ENCODE data around the gene CYP17A1. TPM values are rescaled to one million over a fixed set of nuclear protein-coding genes. Genes with fewer than 3 reads are reported as not detected.

Gene CYP17A1
- polyA plus RNA-seq, 4 donors = 0.10 to 13.4 (median 2.6) TPM

DNA sequence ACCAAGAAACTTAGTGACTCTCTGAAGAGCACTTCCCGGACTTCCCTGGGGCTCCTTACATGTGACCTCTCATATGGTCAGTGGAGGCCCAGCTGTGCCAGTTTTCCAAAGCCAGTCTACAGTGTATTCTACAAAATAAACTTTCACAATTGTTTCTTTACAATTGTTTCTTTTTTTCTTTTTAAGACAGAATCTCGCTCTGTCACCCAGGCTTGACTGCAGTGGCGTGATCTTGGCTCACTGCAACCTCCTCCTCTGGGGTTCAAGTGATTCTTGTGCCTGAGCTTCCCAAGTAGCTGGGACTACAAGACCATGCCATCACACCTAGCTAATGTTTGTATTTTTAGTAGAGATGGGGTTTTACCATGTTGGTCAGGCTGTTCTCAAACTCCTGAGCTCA is 25.9 kb downstream of the CYP17A1 start:
- H3K27ac ChIP-seq (ENCODE audit: low read depth in 1 of 3, low read length in 2 of 3) = no peak overlapping the region
- peaks cover 9 to 62% (median 12%) of the 10 kb centered on the region in 3 donors for H3K36me3 ChIP-seq (ENCODE audit: control insufficient read depth in 3 of 3, insufficient read depth in 2 of 3, low read depth in 1 of 3, low read length in 3 of 3)
- no peaks in the 10 kb centered on the region for H3K9me3 ChIP-seq (ENCODE audit: control insufficient read depth in 2 of 2, insufficient read depth in 1 of 2, low read depth in 1 of 2, low read length in 1 of 2)
- no peaks in the 10 kb centered on the region for H3K27me3 ChIP-seq (ENCODE audit: control insufficient read depth in 3 of 3, insufficient read depth in 3 of 3, low read length in 3 of 3)
- no peak for FAIRE-seq
- 94 to 98% (median 96%) methylated on average over 3 of the region's 3 CpGs for WGBS, 3 donors
- no peak for DNase-seq
- peaks cover 0 to 26% (median 6%) of the 10 kb centered on the region in 3 donors for H3K4me1 ChIP-seq (ENCODE audit: control insufficient read depth in 3 of 3, insufficient read depth in 2 of 3, low read depth in 1 of 3, low read length in 2 of 3)
- no peak overlapping the region for H3K4me3 ChIP-seq (ENCODE audit: low read depth in 1 of 3, low read length in 3 of 3)

DNA sequence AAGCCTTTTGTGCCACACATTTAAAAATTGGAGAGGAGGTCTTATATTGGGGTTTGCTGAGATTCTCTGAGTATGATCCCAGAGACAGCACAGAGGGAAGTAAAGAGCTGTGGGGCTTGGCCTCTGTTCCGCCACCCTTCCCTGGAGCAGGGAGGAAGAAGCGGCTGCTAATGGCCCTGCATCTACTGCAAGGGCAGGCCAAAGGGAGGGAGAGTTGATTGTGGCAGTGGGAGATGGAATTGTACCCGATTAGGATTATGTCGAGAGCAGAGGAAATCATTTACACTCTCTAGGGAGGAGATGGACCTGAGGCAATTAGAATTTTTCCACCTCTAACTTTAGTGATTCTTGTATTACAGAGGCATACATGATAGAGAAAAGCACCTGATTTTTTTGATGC is 28.8 kb downstream of the CYP17A1 start:
- peaks cover 0 to 5% (median 0%) of the 10 kb centered on the region in 3 donors for H3K4me1 ChIP-seq (ENCODE audit: control insufficient read depth in 3 of 3, insufficient read depth in 2 of 3, low read depth in 1 of 3, low read length in 2 of 3)
- no peaks in the 10 kb centered on the region for H3K9me3 ChIP-seq (ENCODE audit: control insufficient read depth in 2 of 2, insufficient read depth in 1 of 2, low read depth in 1 of 2, low read length in 1 of 2)
- no peak overlapping the region for H3K27ac ChIP-seq (ENCODE audit: low read depth in 1 of 3, low read length in 2 of 3)
- H3K4me3 ChIP-seq (ENCODE audit: low read depth in 1 of 3, low read length in 3 of 3) = no peak overlapping the region
- H3K36me3 ChIP-seq (ENCODE audit: control insufficient read depth in 3 of 3, insufficient read depth in 2 of 3, low read depth in 1 of 3, low read length in 3 of 3) = peaks cover 9 to 49% (median 12%) of the 10 kb centered on the region in 3 donors
- DNase-seq (no peak), FAIRE-seq (no peak)
- no peaks in the 10 kb centered on the region for H3K27me3 ChIP-seq (ENCODE audit: control insufficient read depth in 3 of 3, insufficient read depth in 3 of 3, low read length in 3 of 3)
- 75 to 95% (median 83%) methylated on average over 4 of the region's 4 CpGs for WGBS, 3 donors

DNA sequence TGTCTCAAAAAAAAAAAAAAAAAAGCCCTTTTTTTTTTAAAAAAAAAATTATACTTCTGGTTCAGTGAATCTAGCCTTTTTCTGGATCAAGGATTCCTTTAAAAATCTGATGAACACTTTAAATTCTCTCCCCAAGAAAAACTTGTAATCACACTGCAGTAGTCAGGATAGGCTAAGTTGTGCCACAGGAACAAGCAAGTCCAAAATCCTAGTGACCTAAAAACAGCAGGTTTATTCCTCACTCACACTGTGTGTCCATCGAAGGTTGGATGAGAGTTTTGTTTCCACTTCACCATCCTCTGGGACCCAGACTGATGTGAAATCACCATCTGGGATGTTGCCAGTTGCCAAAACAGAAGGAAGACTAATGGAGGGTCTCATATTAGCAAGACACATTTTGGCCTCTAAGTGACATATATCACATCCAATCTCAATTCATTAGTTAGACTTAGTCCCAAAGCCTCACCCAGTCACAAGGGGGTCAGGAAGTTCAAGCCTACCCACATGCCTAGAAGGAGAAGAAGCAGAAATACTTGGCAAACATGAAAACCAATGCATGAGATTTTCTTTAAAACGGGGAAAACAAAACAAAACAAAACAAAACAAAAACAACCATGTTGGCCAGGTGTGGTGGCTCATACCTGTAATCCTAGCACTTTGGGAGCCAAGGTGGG is 32.7 kb downstream of the CYP17A1 start:
- H3K4me1 ChIP-seq (ENCODE audit: control insufficient read depth in 3 of 3, insufficient read depth in 2 of 3, low read depth in 1 of 3, low read length in 2 of 3) = peaks cover 3 to 8% (median 5%) of the 10 kb centered on the region in 3 donors
- H3K27ac ChIP-seq (ENCODE audit: low read depth in 1 of 3, low read length in 2 of 3) = no peak overlapping the region
- no peaks in the 10 kb centered on the region for H3K9me3 ChIP-seq (ENCODE audit: control insufficient read depth in 2 of 2, insufficient read depth in 1 of 2, low read depth in 1 of 2, low read length in 1 of 2)
- no peak for DNase-seq
- H3K27me3 ChIP-seq (ENCODE audit: control insufficient read depth in 3 of 3, insufficient read depth in 3 of 3, low read length in 3 of 3) = no peaks in the 10 kb centered on the region
- no peak overlapping the region for H3K4me3 ChIP-seq (ENCODE audit: low read depth in 1 of 3, low read length in 3 of 3)
- FAIRE-seq = no peak
- peaks cover 0 to 36% (median 4%) of the 10 kb centered on the region in 3 donors for H3K36me3 ChIP-seq (ENCODE audit: control insufficient read depth in 3 of 3, insufficient read depth in 2 of 3, low read depth in 1 of 3, low read length in 3 of 3)
- 82 to 93% (median 90%) methylated on average over 2 of the region's 2 CpGs for WGBS, 3 donors

DNA sequence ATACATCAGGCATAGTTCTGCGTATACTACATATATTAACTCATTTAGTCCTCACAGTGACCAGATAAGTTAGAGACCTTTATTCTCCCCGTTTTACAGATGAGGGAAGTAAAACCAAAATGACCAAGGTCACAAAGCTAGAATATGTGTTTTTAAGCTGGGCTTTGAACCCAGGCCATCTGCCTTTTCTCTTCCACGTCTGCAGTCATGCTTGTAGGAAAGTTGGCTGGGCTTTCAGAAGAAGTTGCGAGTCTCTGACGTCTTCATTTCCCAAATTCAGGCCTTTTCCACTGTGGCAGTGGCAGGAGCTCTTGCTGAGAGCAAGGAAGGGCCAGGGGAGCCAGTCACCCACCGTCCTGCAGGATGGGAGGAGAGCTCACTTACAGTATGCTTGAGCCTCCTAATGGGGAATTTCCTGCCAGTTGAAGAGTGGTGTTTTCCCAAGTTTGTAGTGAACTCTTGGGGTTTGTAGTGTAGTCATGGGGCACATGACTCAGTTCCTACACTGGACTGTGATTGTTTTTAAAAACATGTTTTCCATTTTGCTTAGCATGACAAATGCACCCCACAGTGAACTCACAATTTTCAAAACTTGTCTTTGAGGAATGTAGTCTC is 34.2 kb downstream of the CYP17A1 start:
- Histone ChIP-seq H3K27me3 (ENCODE audit: control insufficient read depth in 3 of 3, insufficient read depth in 3 of 3, low read length in 3 of 3) (no peaks in the 10 kb centered on the region), H3K27ac (ENCODE audit: low read depth in 1 of 3, low read length in 2 of 3) (peak overlapping the region in 2 of 3 donors; percentile 34 to 64), H3K36me3 (ENCODE audit: control insufficient read depth in 3 of 3, insufficient read depth in 2 of 3, low read depth in 1 of 3, low read length in 3 of 3) (peaks cover 3 to 50% (median 8%) of the 10 kb centered on the region in 3 donors), H3K9me3 (ENCODE audit: control insufficient read depth in 2 of 2, insufficient read depth in 1 of 2, low read depth in 1 of 2, low read length in 1 of 2) (no peaks in the 10 kb centered on the region), H3K4me3 (ENCODE audit: low read depth in 1 of 3, low read length in 3 of 3) (no peak overlapping the region), H3K4me1 (ENCODE audit: control insufficient read depth in 3 of 3, insufficient read depth in 2 of 3, low read depth in 1 of 3, low read length in 2 of 3) (peaks cover 3 to 8% (median 5%) of the 10 kb centered on the region in 3 donors)
- 42 to 70% (median 70%) methylated on average over 6 of the region's 6 CpGs for WGBS, 3 donors
- FAIRE-seq (no peak), DNase-seq (no peak)

DNA sequence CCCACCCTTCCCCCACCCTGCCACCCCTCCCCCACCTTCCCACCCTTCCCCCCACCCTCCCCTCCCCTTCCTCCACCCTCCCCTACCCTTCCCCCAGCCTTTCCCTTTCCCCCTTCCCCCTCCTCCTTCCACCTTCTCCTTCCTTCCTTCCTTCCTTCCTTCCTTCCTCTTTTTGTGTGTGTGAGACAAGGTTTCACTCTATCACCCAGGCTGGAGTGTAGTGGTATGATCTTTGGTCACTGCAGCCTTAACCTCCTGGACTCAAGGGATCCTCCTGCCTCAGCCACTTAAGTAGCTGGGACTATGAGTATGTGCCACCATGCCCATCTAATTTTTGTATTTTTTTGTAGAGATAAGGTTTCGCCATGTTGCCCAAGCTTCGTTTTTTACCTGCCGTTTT is 35.2 kb downstream of the CYP17A1 start:
- DNase-seq = peak in 1 of 2 donors; percentile 42
- Histone ChIP-seq H3K27me3 (ENCODE audit: control insufficient read depth in 3 of 3, insufficient read depth in 3 of 3, low read length in 3 of 3) (no peaks in the 10 kb centered on the region), H3K9me3 (ENCODE audit: control insufficient read depth in 2 of 2, insufficient read depth in 1 of 2, low read depth in 1 of 2, low read length in 1 of 2) (no peaks in the 10 kb centered on the region), H3K4me1 (ENCODE audit: control insufficient read depth in 3 of 3, insufficient read depth in 2 of 3, low read depth in 1 of 3, low read length in 2 of 3) (peaks cover 3 to 8% (median 5%) of the 10 kb centered on the region in 3 donors), H3K36me3 (ENCODE audit: control insufficient read depth in 3 of 3, insufficient read depth in 2 of 3, low read depth in 1 of 3, low read length in 3 of 3) (peaks cover 3 to 50% (median 8%) of the 10 kb centered on the region in 3 donors), H3K4me3 (ENCODE audit: low read depth in 1 of 3, low read length in 3 of 3) (no peak overlapping the region), H3K27ac (ENCODE audit: low read depth in 1 of 3, low read length in 2 of 3) (peak overlapping the region in 2 of 3 donors; percentile 25 to 55)
- WGBS, 3 donors = 34 to 55% (median 38%) methylated on average over 3 of the region's 3 CpGs
- no peak for FAIRE-seq

DNA sequence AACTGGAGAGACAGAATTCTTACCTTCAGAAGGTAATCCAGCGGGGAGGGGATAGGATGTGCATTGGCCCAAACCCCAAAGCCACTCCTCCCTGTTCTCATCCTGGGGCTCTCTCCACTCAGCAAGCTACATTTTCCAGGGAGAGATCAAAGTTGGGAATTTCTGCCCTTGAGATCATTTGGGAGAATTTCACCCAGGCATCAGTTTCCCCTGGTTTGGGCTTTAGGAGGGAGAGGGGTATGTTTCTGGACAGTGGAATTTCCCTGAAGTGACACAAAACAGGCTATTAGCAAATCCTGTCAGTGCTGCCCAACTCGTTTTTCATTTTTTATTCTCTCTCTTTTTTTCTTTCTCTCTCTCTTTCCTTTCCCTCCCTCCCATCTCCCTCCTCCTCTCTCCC is 35.7 kb downstream of the CYP17A1 start:
- DNase-seq = no peak
- H3K4me3 ChIP-seq (ENCODE audit: low read depth in 1 of 3, low read length in 3 of 3) = no peak overlapping the region
- 58 to 65% (median 61%) methylated on average over 2 of the region's 2 CpGs for WGBS, 3 donors
- H3K27ac ChIP-seq (ENCODE audit: low read depth in 1 of 3, low read length in 2 of 3) = peak overlapping the region in 2 of 3 donors; percentile 17 to 66
- H3K4me1 ChIP-seq (ENCODE audit: control insufficient read depth in 3 of 3, insufficient read depth in 2 of 3, low read depth in 1 of 3, low read length in 2 of 3) = peaks cover 3 to 10% (median 5%) of the 10 kb centered on the region in 3 donors
- H3K36me3 ChIP-seq (ENCODE audit: control insufficient read depth in 3 of 3, insufficient read depth in 2 of 3, low read depth in 1 of 3, low read length in 3 of 3) = peaks cover 3 to 47% (median 8%) of the 10 kb centered on the region in 3 donors
- H3K27me3 ChIP-seq (ENCODE audit: control insufficient read depth in 3 of 3, insufficient read depth in 3 of 3, low read length in 3 of 3) = no peaks in the 10 kb centered on the region
- FAIRE-seq = no peak
- H3K9me3 ChIP-seq (ENCODE audit: control insufficient read depth in 2 of 2, insufficient read depth in 1 of 2, low read depth in 1 of 2, low read length in 1 of 2) = no peaks in the 10 kb centered on the region

DNA sequence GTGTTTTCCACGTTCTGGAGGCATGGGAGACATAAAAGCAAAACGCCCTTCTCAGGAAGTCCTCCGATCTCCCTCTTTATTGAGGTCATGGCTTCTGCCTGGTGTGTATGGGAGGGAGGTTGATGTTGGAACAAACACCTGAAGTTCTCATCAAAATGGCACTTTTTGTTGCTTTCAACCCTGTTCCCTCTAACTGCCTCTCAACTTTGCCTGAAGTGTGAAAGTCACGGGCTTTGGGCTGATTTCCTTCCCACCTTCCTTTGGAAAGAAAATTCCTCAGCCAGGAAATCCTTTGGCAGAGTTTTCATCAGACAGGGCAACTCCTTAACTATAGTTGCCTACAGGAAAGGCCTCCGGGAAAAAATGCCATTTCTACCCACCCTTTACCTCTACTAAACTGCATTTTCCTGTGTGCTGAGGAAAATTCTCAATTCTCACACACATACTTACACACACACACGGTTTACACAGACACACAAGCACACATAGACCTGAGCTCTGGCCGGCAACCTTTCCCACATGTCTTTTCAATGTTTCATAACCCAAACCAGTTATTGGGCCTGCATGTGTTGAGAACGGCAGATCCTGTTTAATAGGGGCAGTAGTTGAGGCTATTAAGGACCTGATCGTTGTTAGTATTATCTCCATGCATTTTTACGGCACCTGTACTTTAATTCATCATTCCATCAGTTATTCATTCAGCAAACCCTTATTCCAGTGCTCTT is 36.4 kb downstream of the CYP17A1 start:
- H3K4me3 ChIP-seq (ENCODE audit: low read depth in 1 of 3, low read length in 3 of 3) = no peak overlapping the region
- 75 to 81% (median 79%) methylated on average over 10 of the region's 10 CpGs for WGBS, 3 donors
- H3K36me3 ChIP-seq (ENCODE audit: control insufficient read depth in 3 of 3, insufficient read depth in 2 of 3, low read depth in 1 of 3, low read length in 3 of 3) = peaks cover 3 to 47% (median 8%) of the 10 kb centered on the region in 3 donors
- peaks cover 3 to 16% (median 5%) of the 10 kb centered on the region in 3 donors for H3K4me1 ChIP-seq (ENCODE audit: control insufficient read depth in 3 of 3, insufficient read depth in 2 of 3, low read depth in 1 of 3, low read length in 2 of 3)
- no peak for DNase-seq
- H3K27me3 ChIP-seq (ENCODE audit: control insufficient read depth in 3 of 3, insufficient read depth in 3 of 3, low read length in 3 of 3) = no peaks in the 10 kb centered on the region
- no peak for FAIRE-seq
- peak overlapping the region in 2 of 3 donors; percentile 13 to 74 for H3K27ac ChIP-seq (ENCODE audit: low read depth in 1 of 3, low read length in 2 of 3)
- no peaks in the 10 kb centered on the region for H3K9me3 ChIP-seq (ENCODE audit: control insufficient read depth in 2 of 2, insufficient read depth in 1 of 2, low read depth in 1 of 2, low read length in 1 of 2)

DNA sequence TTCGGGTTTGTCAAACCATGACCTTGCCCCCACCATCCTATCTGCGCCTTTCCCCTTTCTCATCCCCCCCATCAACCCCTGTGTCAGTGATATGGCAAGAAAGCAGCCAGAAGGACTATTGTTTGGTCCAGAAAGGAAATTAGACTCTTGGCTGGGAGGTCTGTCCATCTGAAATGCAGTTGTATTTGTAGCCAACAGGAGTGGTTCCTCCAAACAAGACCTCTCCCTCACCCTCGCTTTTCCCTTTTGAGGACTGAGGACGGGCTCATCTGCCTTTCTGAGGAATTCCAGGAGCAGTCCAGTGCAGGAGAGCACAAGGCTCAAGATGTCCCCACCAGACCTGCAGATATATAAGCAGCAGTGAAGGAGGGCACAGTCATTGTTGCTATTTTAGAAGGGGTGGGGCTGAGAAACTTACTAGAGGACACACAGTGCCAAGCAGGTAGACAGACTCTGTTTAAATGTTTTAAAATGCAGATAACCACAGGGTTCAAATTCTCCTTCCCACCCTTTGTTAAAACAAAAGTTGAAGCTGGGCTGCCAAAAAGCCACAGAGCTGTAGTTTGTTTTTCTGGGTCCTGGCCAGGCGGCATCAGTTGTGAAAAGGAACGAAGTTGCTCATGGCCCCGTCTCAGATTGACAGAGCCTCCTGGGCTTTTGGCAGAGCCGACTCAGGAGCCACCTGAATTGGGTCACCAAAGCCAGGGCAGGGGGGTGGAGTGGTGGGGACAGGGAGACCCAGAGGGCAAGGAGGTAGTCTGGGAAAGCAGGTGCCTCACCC is 37.3 kb downstream of the CYP17A1 start:
- Histone ChIP-seq H3K27me3 (ENCODE audit: control insufficient read depth in 3 of 3, insufficient read depth in 3 of 3, low read length in 3 of 3) (no peaks in the 10 kb centered on the region), H3K9me3 (ENCODE audit: control insufficient read depth in 2 of 2, insufficient read depth in 1 of 2, low read depth in 1 of 2, low read length in 1 of 2) (no peaks in the 10 kb centered on the region), H3K4me3 (ENCODE audit: low read depth in 1 of 3, low read length in 3 of 3) (no peak overlapping the region), H3K36me3 (ENCODE audit: control insufficient read depth in 3 of 3, insufficient read depth in 2 of 3, low read depth in 1 of 3, low read length in 3 of 3) (peaks cover 3 to 44% (median 8%) of the 10 kb centered on the region in 3 donors), H3K4me1 (ENCODE audit: control insufficient read depth in 3 of 3, insufficient read depth in 2 of 3, low read depth in 1 of 3, low read length in 2 of 3) (peaks cover 3 to 22% (median 5%) of the 10 kb centered on the region in 3 donors), H3K27ac (ENCODE audit: low read depth in 1 of 3, low read length in 2 of 3) (peak overlapping the region in 2 of 3 donors; percentile 13 to 74)
- FAIRE-seq (no peak), DNase-seq (no peak)
- WGBS, 3 donors = 74 to 82% (median 76%) methylated on average over 8 of the region's 8 CpGs
